Hepatocyte (in vitro differentiated cells): ENCODE data around the gene SIT1.

Source experiments
- EZH2 ChIP-seq: fragments of 200-600 bp; sonication (generic); IDR thresholded peaks from 2 replicates; pipeline ENCODE4 v1.6.1; 2016; ENCODE audit warnings: antibody characterized with exemption, mild to moderate bottlenecking, borderline replicate concordance
- EZH2phosphoT487 ChIP-seq: fragments of 200-600 bp; sonication (generic); IDR thresholded peaks from one replicate; pipeline ENCODE4 v1.6.1; 2018; ENCODE audit warnings: antibody characterized with exemption, mild to moderate bottlenecking, low read depth, moderate library complexity; ENCODE audit not compliant: unreplicated experiment, severe bottlenecking
- TF ChIP-seq, protein P1 (sequence below): fragments of 200-600 bp; sonication (generic); IDR thresholded peaks from 2 replicates; pipeline ENCODE4 v1.5.1; 2016; ENCODE audit warnings: antibody characterized with exemption, mild to moderate bottlenecking; ENCODE audit not compliant: poor library complexity

DNA sequence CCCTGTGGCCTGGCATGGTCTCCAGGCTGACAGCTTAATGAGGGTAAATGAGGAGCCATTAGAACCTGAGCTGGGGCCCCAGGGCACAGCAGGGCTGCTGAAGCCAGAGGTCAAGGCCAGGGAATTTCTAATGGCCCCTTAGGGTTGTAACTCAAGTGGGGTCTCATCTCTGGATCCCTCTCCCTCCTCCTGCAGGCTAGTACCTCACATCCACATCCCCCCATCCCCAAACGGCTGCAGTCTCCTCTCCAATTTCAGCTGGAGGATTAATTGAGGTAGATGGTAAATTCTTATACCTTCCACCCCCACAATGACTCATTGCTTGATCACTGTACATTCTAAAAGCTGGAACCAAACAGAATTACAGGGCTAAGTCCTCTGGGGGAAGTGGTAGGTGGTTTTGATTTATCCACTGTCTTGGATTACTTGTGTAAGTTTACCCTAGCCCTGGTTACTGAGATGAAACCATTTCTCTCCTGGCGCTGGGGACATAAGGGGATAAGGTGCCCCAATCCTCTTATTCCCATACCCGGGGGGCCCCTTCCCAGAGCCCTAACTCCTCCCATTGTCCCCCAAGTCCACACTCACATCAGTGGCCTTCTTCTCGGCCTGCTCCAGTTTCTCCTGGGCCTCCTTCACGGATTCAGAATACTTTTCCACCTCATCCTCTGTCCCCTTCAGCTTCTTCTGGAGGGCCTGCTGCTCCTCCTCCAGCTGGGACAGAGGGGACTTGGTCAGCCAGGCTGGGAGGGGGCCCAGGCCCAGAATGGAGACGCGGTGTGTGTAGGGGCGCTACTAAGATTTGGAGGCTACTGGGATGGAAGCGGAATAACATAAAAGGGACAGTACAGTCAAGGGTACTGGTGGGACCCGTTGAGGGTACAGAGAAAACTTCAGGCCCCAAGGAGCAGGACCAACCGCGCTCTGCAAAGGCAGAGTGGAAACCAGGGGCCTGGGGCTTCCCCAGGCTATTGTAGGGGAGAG lies 38.1 kb upstream of the SIT1 start:
- TF ChIP-seq, protein P1, sequence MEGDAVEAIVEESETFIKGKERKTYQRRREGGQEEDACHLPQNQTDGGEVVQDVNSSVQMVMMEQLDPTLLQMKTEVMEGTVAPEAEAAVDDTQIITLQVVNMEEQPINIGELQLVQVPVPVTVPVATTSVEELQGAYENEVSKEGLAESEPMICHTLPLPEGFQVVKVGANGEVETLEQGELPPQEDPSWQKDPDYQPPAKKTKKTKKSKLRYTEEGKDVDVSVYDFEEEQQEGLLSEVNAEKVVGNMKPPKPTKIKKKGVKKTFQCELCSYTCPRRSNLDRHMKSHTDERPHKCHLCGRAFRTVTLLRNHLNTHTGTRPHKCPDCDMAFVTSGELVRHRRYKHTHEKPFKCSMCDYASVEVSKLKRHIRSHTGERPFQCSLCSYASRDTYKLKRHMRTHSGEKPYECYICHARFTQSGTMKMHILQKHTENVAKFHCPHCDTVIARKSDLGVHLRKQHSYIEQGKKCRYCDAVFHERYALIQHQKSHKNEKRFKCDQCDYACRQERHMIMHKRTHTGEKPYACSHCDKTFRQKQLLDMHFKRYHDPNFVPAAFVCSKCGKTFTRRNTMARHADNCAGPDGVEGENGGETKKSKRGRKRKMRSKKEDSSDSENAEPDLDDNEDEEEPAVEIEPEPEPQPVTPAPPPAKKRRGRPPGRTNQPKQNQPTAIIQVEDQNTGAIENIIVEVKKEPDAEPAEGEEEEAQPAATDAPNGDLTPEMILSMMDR, result no peak
- no peak for TF ChIP-seq EZH2
- no peak for TF ChIP-seq EZH2phosphoT487
